ENCODE measurements around the gene SYT1.

- TF ChIP-seq POLR2A (IDR thresholded peaks at IDR 0.05) (no peak), CTCF (IDR thresholded peaks at IDR 0.05) (no peak)
Measured at GRCh38 chr12:79453820-79454219, 589.2 kb downstream of the SYT1 start.

Measured in Peyer's patch (tissue), 4 donors.